Neural cell (in vitro differentiated cells): ENCODE data around the gene DNAJC7. TPM values are rescaled to one million over a fixed set of nuclear protein-coding genes. Genes with fewer than 3 reads are reported as not detected.

Experiments used
- H2AFZ ChIP-seq: fragments of 200-600, 300-800 bp; sonication (generic), shearing (Covaris generic); 2 replicates; pipeline ENCODE4 v1.6.0; 2014; ENCODE audit warnings: low read depth, mild to moderate bottlenecking, antibody characterized with exemption, low read length, moderate library complexity
- H3F3A ChIP-seq: fragments of 200-600 bp; shearing (Covaris generic); 2 replicates; pipeline ENCODE4 v1.6.1; 2016; ENCODE audit warnings: mild to moderate bottlenecking, moderate library complexity, mixed read lengths, antibody characterized with exemption, low read length; ENCODE audit not compliant: insufficient read depth, poor library complexity, severe bottlenecking
- H3K27ac ChIP-seq: fragments of 200-600, 300-800 bp; sonication (generic), shearing (Covaris generic); 2 replicates; pipeline ENCODE4 v1.5.1; 2014; ENCODE audit warnings: mild to moderate bottlenecking, low read length, moderate library complexity
- H3K27me3 ChIP-seq: fragments of 300-800, 200-600 bp; sonication (generic), shearing (Covaris generic); 2 replicates; pipeline ENCODE4 v1.6.0; 2014; ENCODE audit warnings: mild to moderate bottlenecking, low read depth, low read length, moderate library complexity; ENCODE audit not compliant: insufficient read depth
- H3K36me3 ChIP-seq: fragments of 300-800, 200-600 bp; sonication (generic), shearing (Covaris generic); 2 replicates; pipeline ENCODE4 v1.5.1; 2014; ENCODE audit warnings: mild to moderate bottlenecking, antibody characterized with exemption, low read length, moderate library complexity; ENCODE audit not compliant: insufficient read depth
- H3K4me2 ChIP-seq: fragments of 300-800, 200-600 bp; sonication (generic), shearing (Covaris generic); 2 replicates; pipeline ENCODE4 v1.6.0; 2014; ENCODE audit warnings: mild to moderate bottlenecking, low read length
- H3K4me3 ChIP-seq: fragments of 300-800, 200-600 bp; sonication (generic), shearing (Covaris generic); 2 replicates; pipeline ENCODE4 v1.5.1; 2014; ENCODE audit warnings: mild to moderate bottlenecking, low read length, moderate library complexity
- H3K79me2 ChIP-seq: fragments of 200-600 bp; shearing (Covaris generic); replicated peaks from 2 replicates; pipeline ENCODE4 v1.6.0; 2014; ENCODE audit warnings: mild to moderate bottlenecking, low read length, moderate library complexity; ENCODE audit not compliant: insufficient read depth
- H3K9ac ChIP-seq: fragments of 300-800, 200-600 bp; sonication (generic), shearing (Covaris generic); 2 replicates; pipeline ENCODE4 v1.6.1; 2016; ENCODE audit warnings: mild to moderate bottlenecking, low read length, mixed read lengths
- H3K9me2 ChIP-seq: fragments of 200-600 bp; shearing (Covaris generic); 2 replicates; pipeline ENCODE4 v1.6.1; 2016; ENCODE audit warnings: mild to moderate bottlenecking, low read length, mixed read lengths; ENCODE audit not compliant: insufficient read depth
- H3K9me3 ChIP-seq: fragments of 200-600, 300-800 bp; sonication (generic), shearing (Covaris generic); 2 replicates; pipeline ENCODE4 v1.6.1; 2016; ENCODE audit warnings: mild to moderate bottlenecking, mixed run types, low read length, moderate library complexity, mixed read lengths
- H4K20me1 ChIP-seq: fragments of 200-600 bp; shearing (Covaris generic); 2 replicates; pipeline ENCODE4 v1.6.1; 2016; ENCODE audit warnings: mild to moderate bottlenecking, mixed run types; ENCODE audit not compliant: insufficient read depth
- EP300 ChIP-seq: fragments of 450-650 bp; conservative IDR thresholded peaks from 2 replicates; pipeline ENCODE4 v1.6.1; 2014; ENCODE audit warnings: antibody characterized with exemption, mild to moderate bottlenecking, moderate library complexity; ENCODE audit not compliant: poor library complexity, severe bottlenecking
- EZH2 ChIP-seq: fragments of 200-600, 300-800 bp; shearing (Covaris generic), sonication (generic); IDR thresholded peaks from 2 replicates; pipeline ENCODE4 v1.6.1; 2014; ENCODE audit warnings: antibody characterized with exemption, low read length, borderline replicate concordance, mild to moderate bottlenecking; ENCODE audit not compliant: insufficient read depth, poor library complexity, severe bottlenecking
- MXI1 ChIP-seq: fragments of 450-650 bp; conservative IDR thresholded peaks from 2 replicates; pipeline ENCODE4 v1.6.1; 2014; ENCODE audit warnings: antibody characterized with exemption, mild to moderate bottlenecking; ENCODE audit not compliant: poor library complexity, severe bottlenecking
- POLR2AphosphoS5 ChIP-seq: IDR thresholded peaks from 2 replicates; pipeline ENCODE4 v1.6.1; 2012
- RAD21 ChIP-seq: fragments of 450-650 bp; conservative IDR thresholded peaks from 2 replicates; pipeline ENCODE4 v1.6.1; 2014; ENCODE audit warnings: antibody characterized with exemption, mild to moderate bottlenecking, moderate library complexity
- SMC3 ChIP-seq: fragments of 450-650 bp; conservative IDR thresholded peaks from 2 replicates; pipeline ENCODE4 v1.6.1; 2014; ENCODE audit warnings: antibody characterized with exemption, mild to moderate bottlenecking, moderate library complexity; ENCODE audit not compliant: poor library complexity
- TAF1 ChIP-seq: IDR thresholded peaks from 2 replicates; pipeline ENCODE4 v1.6.1; 2012; ENCODE audit warnings: low read depth
- polyA plus RNA-seq: library from polyadenylated mRNA; depleted of rRNA; stranded (reverse); fragments of >200 nt; gene quantifications from 2 replicates; pipeline ENCODE4 v1.2.3, GENCODE V29; 2014
- TF ChIP-seq, protein P1 (sequence below): IDR thresholded peaks from 2 replicates; pipeline ENCODE4 v1.6.1; 2012; ENCODE audit warnings: borderline replicate concordance
- TF ChIP-seq, protein P2 (sequence below): fragments of 450-650 bp; IDR thresholded peaks from 2 replicates; pipeline ENCODE4 v1.5.1; 2014; ENCODE audit warnings: antibody characterized with exemption, mild to moderate bottlenecking, moderate library complexity; ENCODE audit not compliant: poor library complexity, severe bottlenecking

Gene DNAJC7
- polyA plus RNA-seq, 1 donor from 2014 or later: 126 TPM

DNA sequence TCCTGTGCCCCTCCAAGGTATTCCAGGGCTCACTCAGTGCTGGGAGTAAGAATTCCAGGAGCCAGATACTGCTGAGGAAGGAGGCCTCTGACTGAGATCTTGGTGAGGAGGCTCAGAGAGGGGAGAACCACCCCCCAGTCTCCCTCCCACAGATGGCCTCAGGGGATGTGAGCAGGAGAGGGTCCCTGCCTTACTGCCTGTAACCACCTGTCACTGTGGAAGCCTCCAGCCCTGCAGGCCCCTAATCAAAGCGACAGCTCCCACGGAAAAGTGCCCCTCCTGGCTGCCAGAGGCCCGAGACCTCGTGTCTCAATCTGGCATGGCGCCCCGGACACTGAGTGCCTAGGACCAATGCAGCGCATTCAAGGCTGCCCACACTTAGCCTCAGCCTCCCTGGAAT, 40.8 kb upstream of the DNAJC7 start:
- H3K27me3 ChIP-seq: peaks cover 4% of the 10 kb centered on the region
- no peak overlapping the region for H3K9ac ChIP-seq
- H3F3A ChIP-seq: no peaks in the 10 kb centered on the region
- H3K4me3 ChIP-seq: no peak overlapping the region
- TF ChIP-seq SMC3 (no peak), POLR2AphosphoS5 (no peak), EZH2 (no peak), EP300 (no peak), RAD21 (no peak), TAF1 (no peak), MXI1 (no peak)
- TF ChIP-seq, protein P1, sequence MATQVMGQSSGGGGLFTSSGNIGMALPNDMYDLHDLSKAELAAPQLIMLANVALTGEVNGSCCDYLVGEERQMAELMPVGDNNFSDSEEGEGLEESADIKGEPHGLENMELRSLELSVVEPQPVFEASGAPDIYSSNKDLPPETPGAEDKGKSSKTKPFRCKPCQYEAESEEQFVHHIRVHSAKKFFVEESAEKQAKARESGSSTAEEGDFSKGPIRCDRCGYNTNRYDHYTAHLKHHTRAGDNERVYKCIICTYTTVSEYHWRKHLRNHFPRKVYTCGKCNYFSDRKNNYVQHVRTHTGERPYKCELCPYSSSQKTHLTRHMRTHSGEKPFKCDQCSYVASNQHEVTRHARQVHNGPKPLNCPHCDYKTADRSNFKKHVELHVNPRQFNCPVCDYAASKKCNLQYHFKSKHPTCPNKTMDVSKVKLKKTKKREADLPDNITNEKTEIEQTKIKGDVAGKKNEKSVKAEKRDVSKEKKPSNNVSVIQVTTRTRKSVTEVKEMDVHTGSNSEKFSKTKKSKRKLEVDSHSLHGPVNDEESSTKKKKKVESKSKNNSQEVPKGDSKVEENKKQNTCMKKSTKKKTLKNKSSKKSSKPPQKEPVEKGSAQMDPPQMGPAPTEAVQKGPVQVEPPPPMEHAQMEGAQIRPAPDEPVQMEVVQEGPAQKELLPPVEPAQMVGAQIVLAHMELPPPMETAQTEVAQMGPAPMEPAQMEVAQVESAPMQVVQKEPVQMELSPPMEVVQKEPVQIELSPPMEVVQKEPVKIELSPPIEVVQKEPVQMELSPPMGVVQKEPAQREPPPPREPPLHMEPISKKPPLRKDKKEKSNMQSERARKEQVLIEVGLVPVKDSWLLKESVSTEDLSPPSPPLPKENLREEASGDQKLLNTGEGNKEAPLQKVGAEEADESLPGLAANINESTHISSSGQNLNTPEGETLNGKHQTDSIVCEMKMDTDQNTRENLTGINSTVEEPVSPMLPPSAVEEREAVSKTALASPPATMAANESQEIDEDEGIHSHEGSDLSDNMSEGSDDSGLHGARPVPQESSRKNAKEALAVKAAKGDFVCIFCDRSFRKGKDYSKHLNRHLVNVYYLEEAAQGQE: no peak
- TF ChIP-seq, protein P2, sequence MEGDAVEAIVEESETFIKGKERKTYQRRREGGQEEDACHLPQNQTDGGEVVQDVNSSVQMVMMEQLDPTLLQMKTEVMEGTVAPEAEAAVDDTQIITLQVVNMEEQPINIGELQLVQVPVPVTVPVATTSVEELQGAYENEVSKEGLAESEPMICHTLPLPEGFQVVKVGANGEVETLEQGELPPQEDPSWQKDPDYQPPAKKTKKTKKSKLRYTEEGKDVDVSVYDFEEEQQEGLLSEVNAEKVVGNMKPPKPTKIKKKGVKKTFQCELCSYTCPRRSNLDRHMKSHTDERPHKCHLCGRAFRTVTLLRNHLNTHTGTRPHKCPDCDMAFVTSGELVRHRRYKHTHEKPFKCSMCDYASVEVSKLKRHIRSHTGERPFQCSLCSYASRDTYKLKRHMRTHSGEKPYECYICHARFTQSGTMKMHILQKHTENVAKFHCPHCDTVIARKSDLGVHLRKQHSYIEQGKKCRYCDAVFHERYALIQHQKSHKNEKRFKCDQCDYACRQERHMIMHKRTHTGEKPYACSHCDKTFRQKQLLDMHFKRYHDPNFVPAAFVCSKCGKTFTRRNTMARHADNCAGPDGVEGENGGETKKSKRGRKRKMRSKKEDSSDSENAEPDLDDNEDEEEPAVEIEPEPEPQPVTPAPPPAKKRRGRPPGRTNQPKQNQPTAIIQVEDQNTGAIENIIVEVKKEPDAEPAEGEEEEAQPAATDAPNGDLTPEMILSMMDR: no peak
- H3K4me2 ChIP-seq: no peak overlapping the region
- no peak overlapping the region for H3K27ac ChIP-seq
- no peaks in the 10 kb centered on the region for H3K9me2 ChIP-seq
- H3K79me2 ChIP-seq: no peaks in the 10 kb centered on the region
- no peaks in the 10 kb centered on the region for H3K36me3 ChIP-seq
- H4K20me1 ChIP-seq: no peaks in the 10 kb centered on the region
- no peaks in the 10 kb centered on the region for H3K9me3 ChIP-seq
- no peak overlapping the region for H2AFZ ChIP-seq

DNA sequence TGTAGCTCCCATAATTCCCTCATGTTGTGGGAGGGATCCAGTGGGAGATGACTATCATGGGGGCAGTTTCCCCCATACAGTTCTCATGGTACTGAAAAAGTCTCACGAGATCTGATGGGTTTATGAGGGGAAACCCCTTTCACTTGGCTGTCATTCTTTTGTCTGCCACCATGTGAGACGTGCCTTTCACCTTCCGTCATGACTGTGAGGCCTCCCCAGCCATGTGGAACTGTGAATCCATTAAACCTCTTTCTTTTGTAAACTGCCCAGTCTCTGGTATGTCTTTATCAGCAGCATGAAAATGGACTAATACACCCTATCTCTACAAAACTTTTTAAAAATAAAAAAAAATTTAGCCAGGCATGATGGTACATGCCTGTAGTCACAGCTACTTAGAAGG, 39.4 kb upstream of the DNAJC7 start:
- Histone ChIP-seq H3F3A (no peaks in the 10 kb centered on the region), H3K27ac (no peak overlapping the region), H3K4me2 (no peak overlapping the region), H2AFZ (no peak overlapping the region), H3K79me2 (no peaks in the 10 kb centered on the region), H3K27me3 (peaks cover 4% of the 10 kb centered on the region), H3K4me3 (no peak overlapping the region), H3K9me3 (no peaks in the 10 kb centered on the region), H3K9ac (no peak overlapping the region), H3K36me3 (no peaks in the 10 kb centered on the region), H4K20me1 (no peaks in the 10 kb centered on the region), H3K9me2 (no peaks in the 10 kb centered on the region)
- TF ChIP-seq SMC3 (no peak), TAF1 (no peak), EZH2 (no peak), EP300 (no peak), RAD21 (no peak)
- TF ChIP-seq, protein P2: no peak
